GDM1 (cell line): Measurements from ENCODE around the gene MYT1.

ENCODE experiments used
- DNase-seq: peaks from one replicate; lab custom pipeline; 2025; lab: John Stamatoyannopoulos, UW

Gene MYT1

DNA sequence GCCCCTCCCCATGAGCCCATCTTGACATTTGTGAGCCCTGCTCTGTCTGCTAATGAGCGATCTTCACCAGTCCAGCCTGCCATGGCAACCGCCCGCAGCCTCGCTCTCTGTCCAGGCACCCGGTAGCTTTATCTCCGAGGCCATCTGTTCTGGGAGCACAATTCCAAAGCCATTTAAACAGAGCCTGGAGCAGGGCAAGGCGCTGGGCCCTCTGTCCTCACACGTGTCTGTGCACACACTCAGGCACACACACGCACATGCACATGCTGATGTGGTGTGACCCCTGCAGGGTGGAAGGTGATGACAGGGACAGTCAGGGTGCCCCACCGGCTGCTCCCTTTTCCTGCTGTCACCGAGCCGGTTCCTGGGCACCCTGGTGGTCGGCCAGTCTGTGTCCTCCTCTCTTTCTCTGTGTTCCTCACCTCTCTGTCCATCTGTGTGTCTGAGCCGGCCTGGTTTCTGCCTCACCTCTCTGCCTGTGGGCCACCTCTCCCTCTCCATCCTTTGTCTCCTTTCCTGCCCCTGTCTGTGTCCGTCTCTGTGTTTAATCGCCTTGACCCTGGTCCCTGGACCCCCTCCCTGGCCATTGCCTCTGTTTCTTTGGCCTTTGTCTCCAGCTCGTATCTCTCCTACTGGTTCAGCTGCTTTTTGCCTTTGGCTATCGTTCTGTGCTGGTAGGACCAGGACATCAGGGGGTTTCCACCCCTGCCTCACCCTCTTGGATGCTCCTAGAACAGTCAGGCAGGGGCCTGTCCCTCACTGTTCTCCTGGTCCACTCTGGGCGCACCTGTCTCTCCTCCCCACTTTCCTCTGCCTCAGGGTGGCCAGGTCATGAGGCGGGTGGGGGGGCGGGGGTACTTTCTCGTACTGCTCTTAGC, 8.8 kb upstream of the MYT1 start:
- DNase-seq = no peak

DNA sequence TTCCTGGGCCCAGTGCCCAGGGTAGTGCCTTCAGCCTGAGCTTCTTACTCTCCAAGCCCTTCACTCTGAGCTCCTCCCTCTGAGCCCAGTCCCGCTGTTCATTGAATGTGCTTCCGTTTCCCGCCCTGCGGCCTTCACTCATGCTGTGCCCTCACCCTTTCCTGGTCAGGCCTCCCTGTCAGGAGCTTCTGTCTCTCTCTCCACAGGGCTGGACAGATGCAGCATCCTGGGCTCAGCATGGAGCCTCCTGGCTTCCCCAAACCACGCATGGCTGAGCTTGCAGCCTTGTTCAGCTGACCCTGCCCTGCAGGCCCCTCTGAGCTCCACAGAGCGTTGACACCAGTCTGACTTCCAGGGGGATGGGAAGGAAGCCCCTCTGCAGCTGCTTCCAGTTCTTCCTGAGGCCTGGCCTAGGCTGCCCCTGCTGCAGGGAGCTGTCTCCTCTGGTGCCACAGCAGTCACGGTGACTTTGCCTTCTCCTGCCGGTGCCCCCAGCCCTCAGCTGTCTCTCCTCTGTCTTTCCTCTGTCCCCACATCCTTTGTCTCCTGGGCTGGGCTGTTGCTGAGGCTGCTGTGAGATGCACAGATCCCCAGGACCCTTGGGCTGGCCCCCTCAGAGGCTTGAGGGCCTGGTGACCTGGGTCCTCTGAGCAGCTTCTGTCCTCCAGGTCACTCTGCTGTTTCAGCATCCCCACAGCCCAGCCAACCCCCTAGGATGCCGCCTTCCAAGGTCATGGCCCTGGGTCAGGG, 7.9 kb upstream of the MYT1 start:
- DNase-seq = no peak

DNA sequence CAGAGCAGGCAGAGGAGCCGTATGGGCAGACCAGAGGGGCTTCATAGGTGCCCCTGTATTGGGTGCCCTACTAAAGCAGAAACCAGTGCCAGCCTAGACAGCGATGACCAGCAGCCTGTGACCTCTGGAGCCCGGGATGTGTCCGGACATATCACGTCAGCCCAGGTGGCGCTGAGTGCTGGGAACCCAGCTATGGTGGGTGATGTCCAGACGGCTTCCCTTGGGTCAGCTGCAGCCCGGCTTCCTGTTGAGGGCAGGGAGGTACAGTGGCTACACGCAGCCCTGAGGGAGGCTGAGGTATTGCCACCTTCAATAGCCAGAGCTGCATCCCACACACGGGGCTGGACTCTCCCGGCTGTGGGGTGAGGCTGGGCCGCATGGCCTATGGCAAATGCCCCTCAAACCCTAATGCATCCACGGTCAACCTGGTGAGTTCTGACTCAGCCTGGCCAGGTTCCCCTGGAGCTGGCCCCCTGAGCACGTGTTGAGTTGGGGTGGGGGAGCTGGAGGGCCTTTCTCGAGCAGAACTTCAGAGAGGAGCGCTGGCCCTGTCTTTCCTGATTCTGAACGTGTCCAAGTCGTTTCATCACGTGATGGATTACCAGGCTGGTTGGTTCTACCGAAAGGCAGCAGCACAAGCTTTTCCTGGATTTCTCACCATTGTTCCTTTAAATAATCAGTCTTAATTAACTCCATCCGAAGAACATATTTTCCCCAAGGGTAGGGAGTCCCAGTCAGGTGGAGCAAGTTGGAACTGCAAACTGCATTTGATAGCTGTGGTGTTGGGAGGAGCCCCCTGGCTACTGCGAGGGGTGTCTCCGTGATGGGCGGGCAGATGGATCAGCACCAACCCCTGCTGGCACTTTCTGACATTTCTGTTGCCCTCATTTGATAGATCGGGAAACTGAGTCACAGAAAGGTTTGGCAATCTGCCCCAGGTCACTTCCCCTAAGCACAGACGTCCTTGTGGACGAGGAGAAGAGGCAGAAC, 7.1 kb upstream of the MYT1 start:
- DNase-seq = no peak

DNA sequence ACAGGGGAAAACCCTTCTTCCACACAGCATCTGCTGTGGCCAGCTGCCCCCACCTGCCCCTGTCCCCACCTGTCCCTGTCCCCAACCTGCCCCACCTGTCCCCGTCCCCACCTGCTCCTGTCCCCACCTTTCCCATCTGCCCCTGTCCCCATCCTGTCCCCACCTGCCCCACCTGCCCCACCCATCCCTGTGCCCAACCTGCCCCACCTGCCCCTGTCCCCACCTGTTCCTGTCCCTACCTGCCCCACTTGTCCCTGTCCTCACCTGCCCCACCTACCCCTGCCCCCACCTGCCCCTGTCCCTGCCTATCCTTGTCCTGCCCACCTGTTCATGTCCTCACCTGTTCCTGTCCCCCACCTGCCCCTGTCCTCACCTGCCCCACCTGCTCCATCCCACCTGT, 6.4 kb upstream of the MYT1 start:
- no peak for DNase-seq

DNA sequence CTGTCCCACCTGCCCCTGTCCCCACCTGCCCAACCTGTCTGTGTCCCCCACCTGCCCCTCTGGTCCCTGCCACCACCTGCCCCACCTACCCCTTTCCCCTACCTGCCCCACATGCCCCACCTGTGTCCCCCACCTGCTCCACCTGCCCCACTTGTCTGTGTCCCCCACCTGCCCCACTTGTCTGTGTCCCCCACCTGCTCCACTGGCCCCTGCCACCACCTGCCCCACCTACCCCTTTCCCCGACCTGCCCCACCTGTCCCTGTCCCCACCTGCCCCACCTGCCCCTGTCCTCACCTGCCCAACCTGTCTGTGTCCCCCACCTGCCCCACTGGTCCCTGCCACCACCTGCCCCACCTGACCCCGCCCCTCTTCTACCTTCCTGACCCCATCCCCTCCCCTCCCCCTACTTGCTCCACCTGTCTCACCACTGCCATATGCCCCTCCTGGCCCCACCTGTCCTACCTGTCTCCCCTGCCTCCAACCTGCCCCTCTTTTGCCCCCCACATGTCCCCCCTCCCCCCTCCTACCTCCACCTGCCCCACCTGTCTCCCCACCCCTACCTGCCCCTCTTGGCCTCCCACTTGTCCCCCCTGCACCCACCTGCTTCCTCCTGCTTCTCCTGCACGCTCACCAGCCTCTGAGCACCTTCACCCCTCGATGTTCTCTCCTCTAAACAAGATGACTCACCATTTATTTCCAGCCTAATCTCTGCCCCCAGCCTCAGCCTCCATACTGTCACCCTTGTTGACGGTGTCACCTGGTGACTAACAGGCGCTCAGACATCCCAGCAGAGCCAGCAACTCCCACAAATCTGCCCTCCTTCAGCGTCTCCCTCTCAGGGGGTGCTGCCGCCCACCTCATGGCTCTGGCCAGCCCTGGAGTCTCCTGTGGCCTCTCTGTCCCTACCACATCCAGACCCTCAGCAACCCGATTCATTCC, 5.6 kb upstream of the MYT1 start:
- DNase-seq = no peak

DNA sequence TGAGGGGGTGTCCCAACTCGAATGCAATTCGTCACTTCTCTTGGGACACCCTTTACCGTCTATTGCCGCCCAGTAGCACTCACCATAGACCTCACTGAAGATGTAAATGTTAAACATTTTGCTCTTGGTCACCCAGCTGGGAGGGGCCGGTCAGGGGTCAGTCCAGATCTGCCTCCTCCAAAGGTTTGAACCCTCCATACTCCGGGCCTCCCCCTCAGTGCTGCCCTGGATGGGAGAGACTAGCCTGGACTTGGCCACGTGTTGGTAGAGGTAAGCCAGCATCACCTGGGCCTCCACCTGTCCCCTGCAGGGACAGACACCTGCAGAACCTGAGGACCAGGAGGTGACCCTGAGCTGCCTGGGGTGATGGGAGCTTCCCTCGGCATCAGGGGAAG, 5.0 kb upstream of the MYT1 start:
- no peak for DNase-seq

DNA sequence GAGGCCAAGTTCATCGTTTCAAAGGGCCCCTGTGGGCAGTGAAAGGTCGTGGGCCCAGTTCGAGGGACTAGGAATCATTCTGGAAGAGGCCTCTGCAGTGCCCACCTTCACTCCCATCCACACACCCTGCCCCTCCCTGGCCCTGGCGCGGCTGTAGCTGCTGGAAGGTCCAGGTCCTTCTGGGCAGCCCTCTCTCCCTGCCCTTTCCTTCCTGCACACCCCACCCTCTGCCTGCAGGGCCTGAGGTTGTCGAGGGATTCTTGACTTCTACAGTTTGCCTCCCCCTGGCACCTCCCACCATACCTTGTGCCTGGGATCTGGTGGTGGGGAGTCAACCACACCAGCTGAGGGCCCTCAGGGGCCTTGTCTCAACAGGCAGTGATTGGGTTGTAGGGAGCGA, 4.5 kb upstream of the MYT1 start:
- DNase-seq = no peak

DNA sequence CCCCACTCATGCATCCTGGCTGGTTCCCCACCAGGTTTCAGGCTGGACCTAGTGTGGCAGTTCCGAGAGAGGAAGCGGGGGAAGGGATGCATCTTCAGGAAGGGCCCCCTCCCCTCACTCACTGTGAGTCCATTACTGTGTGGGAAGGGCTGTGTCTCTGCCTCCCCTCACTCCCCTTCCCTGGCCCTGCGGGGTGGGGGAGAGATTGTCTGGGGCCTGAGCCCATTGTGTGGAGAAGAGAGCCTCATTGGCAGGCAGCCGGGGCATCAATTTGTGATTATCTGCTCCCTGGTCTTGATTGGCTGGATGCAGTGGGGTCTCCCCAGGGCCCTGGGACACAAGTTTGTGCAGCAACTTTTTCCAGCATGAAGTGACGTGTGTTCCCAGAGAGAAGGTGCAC, 4.1 kb upstream of the MYT1 start:
- no peak for DNase-seq

DNA sequence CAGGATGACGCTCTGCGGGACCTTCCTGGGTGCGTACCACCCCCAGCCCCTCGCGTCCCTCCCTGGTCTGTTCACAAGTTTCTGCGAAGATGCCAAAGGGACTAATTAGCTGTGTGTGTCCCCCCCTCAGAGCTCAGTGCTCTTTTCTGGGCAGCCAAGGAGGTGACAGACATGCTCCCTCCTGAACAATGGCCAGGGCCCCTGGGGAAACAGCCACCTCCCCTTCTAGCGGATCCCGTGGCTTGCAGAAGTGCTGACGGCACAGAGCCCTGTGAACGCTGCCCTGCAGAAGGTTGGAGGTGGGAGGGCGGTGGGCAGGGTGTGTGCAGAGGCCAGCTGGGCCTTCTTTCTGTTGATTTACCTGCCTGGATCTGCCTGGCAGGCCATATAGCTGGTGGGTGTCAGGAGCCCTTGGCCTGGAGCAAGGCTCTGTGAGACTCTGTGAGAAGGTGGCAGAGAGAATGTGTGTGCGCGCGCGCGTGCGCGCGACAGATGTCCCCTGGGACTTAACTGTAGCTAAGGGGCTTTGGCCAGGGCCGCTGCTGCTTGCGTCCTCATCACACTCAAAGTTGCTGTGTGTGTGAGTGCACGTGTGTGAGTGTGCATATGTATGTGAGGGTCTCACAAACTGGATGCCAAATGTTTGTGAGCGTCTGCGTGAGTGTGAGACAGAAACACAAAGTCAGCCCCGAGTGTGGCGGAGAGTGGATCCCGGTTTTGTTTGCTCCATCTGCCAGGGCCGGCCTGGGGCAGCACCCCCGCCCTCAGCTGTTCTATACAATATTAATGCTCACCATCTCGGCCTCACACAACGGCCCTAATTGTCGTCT, 3.5 kb upstream of the MYT1 start:
- DNase-seq = no peak

DNA sequence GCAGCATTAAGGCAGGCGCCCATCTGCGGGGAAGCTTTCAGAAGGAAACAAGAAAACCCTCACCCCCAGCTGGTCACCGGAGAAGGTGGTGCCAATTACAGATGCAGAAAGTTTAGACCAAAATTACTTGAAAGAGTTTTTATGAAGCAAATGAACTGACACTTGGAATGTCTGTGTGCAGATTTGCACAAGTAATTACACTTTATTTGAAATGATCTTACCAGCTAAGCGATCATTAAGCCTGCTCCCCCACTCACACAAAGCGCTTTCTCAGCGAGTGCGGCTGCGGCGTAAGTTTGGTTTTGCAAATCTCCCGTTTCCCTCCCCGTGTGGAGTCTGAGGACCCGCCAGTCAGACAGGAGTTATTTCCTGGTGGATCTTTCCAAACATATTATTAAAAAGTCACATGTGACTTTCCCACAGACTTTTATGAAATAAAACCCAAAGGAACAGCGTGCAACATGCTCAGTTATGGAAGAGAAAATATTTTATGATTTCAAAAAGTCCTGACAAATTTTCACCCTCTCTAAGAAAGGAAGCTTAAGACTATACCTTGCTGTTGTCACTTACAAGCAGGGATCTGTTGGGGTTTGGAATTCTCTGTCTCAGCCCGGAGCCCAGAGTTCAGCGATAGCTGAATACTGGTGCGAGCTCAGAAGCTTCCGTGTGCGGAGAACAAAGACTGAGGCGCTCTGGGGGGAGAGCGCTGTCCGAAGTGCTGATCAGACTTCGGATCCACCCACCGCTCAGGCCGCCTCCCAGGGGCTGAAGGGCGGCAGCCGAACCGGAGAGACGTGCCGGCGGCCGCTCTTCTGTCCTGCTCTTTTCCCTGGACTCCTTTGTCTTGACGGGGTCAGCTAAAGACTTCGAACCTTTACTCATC, 2.7 kb upstream of the MYT1 start:
- DNase-seq = no peak

DNA sequence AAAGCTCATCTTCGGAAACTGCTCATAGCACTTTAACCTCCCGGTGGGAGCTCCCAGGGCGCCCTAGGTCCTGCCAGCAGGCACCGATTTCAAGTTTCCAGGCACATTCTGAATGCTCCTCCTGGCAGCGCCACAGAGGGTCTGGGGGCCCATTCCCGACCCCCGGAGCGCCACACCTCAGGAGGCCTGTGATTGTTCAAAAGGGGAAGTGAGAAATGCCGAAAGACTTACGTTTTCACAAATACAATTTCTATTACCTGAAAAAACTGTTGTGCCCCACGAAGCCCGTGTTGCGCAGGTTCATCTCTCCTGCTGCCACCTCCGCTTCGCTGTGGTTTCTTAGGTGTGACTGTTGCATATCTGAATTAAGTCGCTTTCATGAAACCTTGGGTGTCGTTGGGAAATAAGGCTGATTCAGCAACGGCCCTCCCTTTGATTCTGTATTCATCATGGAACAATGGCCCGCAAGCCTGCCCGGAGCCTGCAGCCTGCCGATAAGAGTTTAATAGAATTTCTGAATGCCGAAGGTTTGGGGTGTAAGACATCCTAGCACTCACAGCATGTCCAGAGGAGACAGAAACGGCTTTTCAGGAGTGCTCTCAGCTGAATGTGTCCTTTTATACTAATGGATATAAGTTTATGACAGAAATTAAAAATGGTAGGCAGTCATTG, 1.9 kb upstream of the MYT1 start:
- DNase-seq = no peak

DNA sequence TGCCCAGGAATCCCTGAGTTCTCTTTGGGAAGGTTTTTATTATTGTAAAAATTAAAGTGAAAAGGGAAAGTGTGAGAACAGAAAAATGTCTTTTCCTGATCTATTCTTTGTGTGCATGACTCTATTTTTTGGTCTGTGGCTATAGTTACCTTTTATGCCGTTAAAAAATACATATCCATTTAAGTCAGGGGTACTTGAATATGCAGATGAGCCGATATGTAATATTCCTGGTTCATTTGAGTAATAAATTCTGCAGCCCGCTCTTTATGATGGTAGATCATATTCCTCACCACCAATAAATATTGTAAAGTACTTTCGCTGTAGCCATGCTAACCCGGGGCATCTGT, 503 bp upstream of the MYT1 start:
- no peak for DNase-seq

DNA sequence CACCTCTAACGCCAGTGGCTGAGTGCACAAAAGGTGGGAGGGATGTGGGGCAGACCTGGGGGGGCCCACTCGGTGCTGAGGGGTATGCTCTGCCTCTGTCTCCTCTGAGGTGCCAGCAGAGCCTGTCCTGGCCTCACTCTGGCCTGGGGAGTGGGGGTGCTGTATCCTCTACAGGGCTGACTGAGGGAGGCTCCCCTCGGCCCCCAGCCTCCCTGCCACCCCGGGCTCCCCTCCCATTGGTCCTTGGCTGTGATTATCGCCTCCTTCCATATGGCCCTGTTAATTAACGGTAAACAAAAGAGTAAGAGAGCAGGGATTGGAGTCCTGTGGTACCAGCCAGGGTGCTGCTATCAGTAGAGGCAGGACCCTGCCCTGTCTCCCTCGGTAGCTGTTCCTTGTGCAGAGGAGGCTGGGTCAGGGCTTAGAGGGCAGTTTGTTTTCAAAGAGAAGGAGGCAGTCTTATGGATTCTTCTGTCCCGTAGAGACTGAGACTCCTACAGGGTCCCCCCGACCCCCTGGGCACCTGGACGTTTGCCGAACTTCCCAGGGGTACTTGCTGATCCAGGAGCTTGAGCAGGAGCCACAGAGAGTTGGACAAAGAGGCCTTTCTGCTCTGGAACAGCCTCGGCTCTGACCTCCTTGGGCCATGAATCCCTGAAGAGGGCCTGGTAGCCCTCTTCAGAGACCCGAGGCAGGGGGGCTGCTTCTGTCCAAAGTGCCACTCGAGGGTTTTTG, 1.8 kb downstream of the MYT1 start:
- no peak for DNase-seq

DNA sequence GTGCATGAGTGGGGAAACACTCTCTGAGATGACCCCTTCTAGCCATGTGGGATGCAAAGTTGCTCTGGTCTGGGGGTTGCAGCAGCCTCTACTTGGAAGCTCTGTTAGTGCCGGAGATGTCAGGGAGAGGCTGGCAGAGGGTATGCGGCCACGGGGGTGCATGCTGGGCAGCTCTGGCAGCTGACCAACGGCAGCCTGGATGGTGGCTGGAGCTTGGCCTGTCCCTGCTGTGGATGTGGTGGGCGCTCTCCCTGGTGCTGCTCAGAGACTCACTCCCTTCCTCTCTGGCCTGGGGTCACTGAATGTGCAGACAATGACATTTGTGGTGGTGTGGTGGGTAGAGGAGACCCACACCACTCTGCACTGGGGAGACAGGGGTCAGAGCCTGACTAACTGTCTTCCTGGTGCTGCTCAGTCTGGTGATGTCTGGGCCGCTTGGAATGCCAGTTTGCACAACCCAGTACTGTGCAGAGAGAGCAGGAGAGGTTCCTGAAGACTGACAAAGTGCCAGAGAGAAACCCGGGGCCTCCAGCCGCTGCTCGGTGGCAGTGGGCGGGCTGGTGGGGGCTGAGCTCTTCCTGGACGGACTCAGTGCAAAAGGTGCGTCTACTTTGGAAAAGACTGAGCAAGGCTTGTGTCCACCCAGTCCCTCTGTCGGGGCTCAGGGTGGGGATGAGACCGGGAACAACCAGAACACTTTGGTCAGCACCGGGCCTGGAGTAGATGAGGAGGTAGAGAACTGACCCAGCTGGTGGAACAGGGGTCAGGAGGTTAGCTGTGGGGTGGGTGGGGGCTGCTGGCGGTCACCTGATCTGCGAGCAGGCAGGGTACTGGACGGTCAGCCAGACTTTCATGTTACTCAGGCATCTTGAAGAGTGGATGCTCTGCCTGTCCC, 2.7 kb downstream of the MYT1 start:
- no peak for DNase-seq

DNA sequence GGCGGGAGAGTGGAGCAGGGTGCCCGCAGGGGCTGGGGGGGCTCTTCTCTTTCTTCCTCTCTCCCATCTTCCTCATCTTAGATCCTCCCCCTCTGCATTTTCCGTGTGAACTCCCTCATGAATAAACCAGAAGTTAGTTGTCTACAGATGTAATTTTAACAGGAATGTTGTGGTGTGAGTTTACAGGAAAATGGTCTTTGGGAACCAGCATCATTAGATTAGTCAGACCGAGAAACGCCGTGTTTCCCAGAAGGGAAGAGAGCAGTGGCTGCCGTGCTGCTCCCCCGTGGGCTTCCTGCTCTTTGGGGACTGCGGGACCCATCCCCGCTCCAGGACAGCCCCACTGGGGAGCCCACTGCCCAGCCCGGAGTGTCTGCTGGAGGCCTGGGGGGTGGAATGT, 3.4 kb downstream of the MYT1 start:
- no peak for DNase-seq

DNA sequence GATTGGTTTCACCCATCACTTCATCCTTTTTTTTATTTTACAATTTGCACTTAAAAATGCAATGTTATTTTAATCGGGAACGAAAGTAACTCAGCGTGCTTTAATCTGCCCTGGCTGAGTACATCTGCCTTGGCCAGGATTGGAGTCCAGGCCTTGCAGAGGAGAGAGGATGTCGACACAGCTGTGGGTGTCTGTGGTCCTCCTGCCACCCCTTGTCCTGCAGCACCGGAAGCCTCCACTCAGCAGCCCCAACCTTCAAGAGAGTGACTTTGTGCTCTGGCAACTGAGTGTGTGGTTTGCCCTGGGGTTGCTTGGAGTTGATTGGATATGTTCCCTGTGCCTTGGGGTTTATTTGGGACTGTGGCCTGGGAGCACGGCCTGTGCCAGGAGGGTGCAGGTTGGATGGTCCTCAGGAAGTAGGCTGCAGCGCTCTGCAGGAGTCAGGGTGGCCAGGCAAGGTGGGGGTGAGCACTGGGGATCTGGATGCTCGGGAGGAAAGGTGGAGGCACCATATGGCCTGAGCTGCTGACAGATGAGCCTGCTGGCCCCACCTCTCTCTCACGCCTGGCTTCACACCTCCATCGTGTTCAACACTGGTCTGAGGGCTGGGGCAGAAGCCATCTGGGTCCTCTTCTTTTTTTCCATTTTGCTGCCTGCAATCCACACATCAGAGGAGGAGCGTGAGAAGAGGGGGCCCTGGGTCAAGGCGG, 4.3 kb downstream of the MYT1 start:
- DNase-seq = no peak
